Measurements from ENCODE around the gene A1CF. TPM values are rescaled to one million over a fixed set of nuclear protein-coding genes. Genes with fewer than 3 reads are reported as not detected.

Gene A1CF
- total and polyA plus RNA-seq, 2 experiments from 2014 or later: 25.4 to 47.6 TPM

GRCh38 chr10:50837095-50837494 lies 48.3 kb downstream of the A1CF start:
- no peaks in the 10 kb centered on the region for H3K9me3 ChIP-seq (ENCODE audit: low read depth)
- WGBS (ENCODE audit: low lambda C conversion rate, missing lambda C conversion rate): 96% methylated on average over 1 of the region's 1 CpG
- no peak for DNase-seq (ENCODE audit: low spot score)
- H3K4me1 ChIP-seq (ENCODE audit: insufficient read depth): no peaks in the 10 kb centered on the region
- no peak overlapping the region for H2AFZ ChIP-seq
- H3K27me3 ChIP-seq: no peaks in the 10 kb centered on the region
- H3K36me3 ChIP-seq (replicated peaks; ENCODE audit: insufficient read depth, low read depth): no peaks in the 10 kb centered on the region
- no peak overlapping the region for H3K27ac ChIP-seq
- H4K20me1 ChIP-seq (ENCODE audit: insufficient read depth, poor library complexity, severe bottlenecking): no peaks in the 10 kb centered on the region
- no peak overlapping the region for H3K4me3 ChIP-seq
- no peak overlapping the region for H3K4me2 ChIP-seq
- H3K79me2 ChIP-seq: no peaks in the 10 kb centered on the region
- TF ChIP-seq EZH2phosphoT487 (IDR thresholded peaks at IDR 0.05; ENCODE audit: low read depth, severe bottlenecking, unreplicated experiment) (no peak), EZH2 (IDR thresholded peaks at IDR 0.05; ENCODE audit: borderline replicate concordance) (no peak), CTCF (IDR thresholded peaks at IDR 0.05; ENCODE audit: poor library complexity) (no peak)
- no peaks in the 10 kb centered on the region for H3K9me2 ChIP-seq (replicated peaks; ENCODE audit: insufficient read depth)

GRCh38 chr10:50832171-50832751 lies 53.2 kb downstream of the A1CF start:
- H3K4me2 ChIP-seq: peak overlapping the region; percentile 48

GRCh38 chr10:50830066-50830465 lies 55.4 kb downstream of the A1CF start:
- no peak overlapping the region for H3K4me2 ChIP-seq
- DNase-seq (ENCODE audit: low spot score): no peak
- 100% methylated on average over 1 of the region's 1 CpG for WGBS (ENCODE audit: low lambda C conversion rate, missing lambda C conversion rate)
- no peaks in the 10 kb centered on the region for H3K9me2 ChIP-seq (replicated peaks; ENCODE audit: insufficient read depth)
- no peak overlapping the region for H3K27ac ChIP-seq
- no peaks in the 10 kb centered on the region for H3K36me3 ChIP-seq (replicated peaks; ENCODE audit: insufficient read depth, low read depth)
- H3K79me2 ChIP-seq: no peaks in the 10 kb centered on the region
- no peaks in the 10 kb centered on the region for H3K9me3 ChIP-seq (ENCODE audit: low read depth)
- H3K4me3 ChIP-seq: no peak overlapping the region
- TF ChIP-seq CTCF (IDR thresholded peaks at IDR 0.05; ENCODE audit: poor library complexity): no peak
- TF ChIP-seq EZH2 (IDR thresholded peaks at IDR 0.05; ENCODE audit: borderline replicate concordance): no peak
- TF ChIP-seq EZH2phosphoT487 (IDR thresholded peaks at IDR 0.05; ENCODE audit: low read depth, severe bottlenecking, unreplicated experiment): no peak
- no peaks in the 10 kb centered on the region for H3K4me1 ChIP-seq (ENCODE audit: insufficient read depth)
- H4K20me1 ChIP-seq (ENCODE audit: insufficient read depth, poor library complexity, severe bottlenecking): no peaks in the 10 kb centered on the region
- no peaks in the 10 kb centered on the region for H3K27me3 ChIP-seq
- H2AFZ ChIP-seq: no peak overlapping the region

More at GRCh38 chr10:50832171-50832751, 53.2 kb downstream of the A1CF start:
- TF ChIP-seq CTCF (IDR thresholded peaks at IDR 0.05; ENCODE audit: poor library complexity) (no peak), EZH2phosphoT487 (IDR thresholded peaks at IDR 0.05; ENCODE audit: low read depth, severe bottlenecking, unreplicated experiment) (no peak), EZH2 (IDR thresholded peaks at IDR 0.05; ENCODE audit: borderline replicate concordance) (no peak)
- no peak overlapping the region for H2AFZ ChIP-seq
- no peaks in the 10 kb centered on the region for H3K4me1 ChIP-seq (ENCODE audit: insufficient read depth)
- H3K79me2 ChIP-seq: no peaks in the 10 kb centered on the region
- H3K9me2 ChIP-seq (replicated peaks; ENCODE audit: insufficient read depth): no peaks in the 10 kb centered on the region
- H3K27ac ChIP-seq: peak overlapping the region; percentile 49
- no peaks in the 10 kb centered on the region for H3K36me3 ChIP-seq (replicated peaks; ENCODE audit: insufficient read depth, low read depth)
- peak; percentile 8 for DNase-seq (ENCODE audit: low spot score)
- H3K27me3 ChIP-seq: no peaks in the 10 kb centered on the region
- no peaks in the 10 kb centered on the region for H3K9me3 ChIP-seq (ENCODE audit: low read depth)
- no peak overlapping the region for H3K4me3 ChIP-seq
- H4K20me1 ChIP-seq (ENCODE audit: insufficient read depth, poor library complexity, severe bottlenecking): no peaks in the 10 kb centered on the region
- 46% methylated on average over 3 of the region's 3 CpGs for WGBS (ENCODE audit: low lambda C conversion rate, missing lambda C conversion rate)

All from hepatocyte (in vitro differentiated cells).